ENCODE measurements around the gene NCBP1. TPM values are rescaled to one million over a fixed set of nuclear protein-coding genes. Genes with fewer than 3 reads are reported as not detected.
A peak's percentile ranks its signal among the peaks of the same experiment; 100 is the strongest.

Gene NCBP1
- total and polyA plus RNA-seq, 9 of the 15 experiments (the other 6 are each of a cell fraction or from before 2014, with no cell fraction given) = 29.4 to 69.7 (median 57.5) TPM

- CTCF ChIA-PET (ENCODE audit: low intra/inter-chr PET ratio) = no interaction called here
- Histone ChIP-seq H3K4me2 (ENCODE audit: insufficient read depth, low read length) (peak overlapping the region; percentile 79), H3K4me1 (replicated peaks in 1 of 2; ENCODE audit: control insufficient read depth in 2 of 2, insufficient read depth in 2 of 2, low read length in 2 of 2) (peaks cover 16 to 21% of the 10 kb centered on the region in 2 experiments; a peak in 4 of 5 replicates), H2AFZ (ENCODE audit: low read depth, low read length) (peak overlapping the region; percentile 96), H3K36me3 (ENCODE audit: control insufficient read depth, insufficient read depth, low read length) (peaks cover 12% of the 10 kb centered on the region), H3K9me1 (ENCODE audit: control insufficient read depth, insufficient read depth, low read length) (no peaks in the 10 kb centered on the region), H3K9ac (ENCODE audit: insufficient read depth in 1 of 2, low read depth in 2 of 2, low read length in 2 of 2) (peak overlapping the region in 1 of 2 experiments; percentile 69; a peak in 1 of 4 replicates), H3K27ac (ENCODE audit: extremely low read depth, low read depth, low read length) (no peak overlapping the region; the same call in 2 of the 3 replicates), H3K9me3 (replicated peaks; ENCODE audit: control insufficient read depth, insufficient read depth, low read depth, low read length) (no peaks in the 10 kb centered on the region), H3K4me3 (no peak overlapping the region), H3K27me3 (ENCODE audit: control insufficient read depth in 2 of 2, insufficient read depth in 2 of 2, low read length in 2 of 2) (no peaks in the 10 kb centered on the region), H4K20me1 (replicated peaks; ENCODE audit: control insufficient read depth, insufficient read depth, low read length) (no peaks in the 10 kb centered on the region), H3K79me2 (ENCODE audit: control insufficient read depth, insufficient read depth, low read length) (peaks cover 40% of the 10 kb centered on the region)
- POLR2A ChIA-PET = interaction anchor here (1.8 kb wide), 1 partner anchor 10 kb away, joined by 8 read pairs; no protein-coding TSS in a partner anchor
- TF ChIP-seq ZNF316 (IDR thresholded peaks at IDR 0.05) (no peak), CREB3L1 (IDR thresholded peaks at IDR 0.05; ENCODE audit: borderline replicate concordance, low read depth) (no peak), ZNF75A (CRISPR knock-in tag; IDR thresholded peaks at IDR 0.05) (no peak), HMBOX1 (IDR thresholded peaks at IDR 0.05) (0 out of 2 replicates have a peak, but pooled peaks have one; percentile 7), HNRNPH1 (optimal IDR thresholded peaks at IDR 0.05; ENCODE audit: low read depth, low read length) (no peak), GABPA (tag; conservative IDR thresholded peaks at IDR 0.05; ENCODE audit: low read depth) (no peak), NFIC (IDR thresholded peaks at IDR 0.05) (peak; percentile 86)
- 31% methylated on average over 1 of the region's 1 CpG for WGBS (ENCODE audit: insufficient coverage, low coverage, missing lambda C conversion rate)
- in situ Hi-C loops (cut with MboI) (no loop called here), intact Hi-C loops (cut with micrococcal nuclease) (loop anchor here (10.0 kb wide), 1 partner anchor 357 kb away; the partner anchor contains the start of gene NANS)
- FAIRE-seq (no peak), ATAC-seq (no peak), DNase-seq (ENCODE audit: extremely low read depth in 1 of 4, low spot score in 3 of 4) (no peak)
- no TSS peak for BruUV-seq (replicated peaks)
Measured at GRCh38 chr9:97697837-97698236, 64.2 kb downstream of the NCBP1 start.
